Erythroblast (primary cell): ENCODE data around the gene RAD51B.

Source experiments
- GATA1 ChIP-seq: IDR thresholded peaks from 2 replicates; pipeline ENCODE4 v1.6.1; 2011; ENCODE audit warnings: low read depth, mild to moderate bottlenecking, control low read depth, low read length, moderate library complexity
- POLR2A ChIP-seq: IDR thresholded peaks from 2 replicates; pipeline ENCODE4 v1.6.1; 2011; ENCODE audit warnings: mild to moderate bottlenecking, low read length

DNA sequence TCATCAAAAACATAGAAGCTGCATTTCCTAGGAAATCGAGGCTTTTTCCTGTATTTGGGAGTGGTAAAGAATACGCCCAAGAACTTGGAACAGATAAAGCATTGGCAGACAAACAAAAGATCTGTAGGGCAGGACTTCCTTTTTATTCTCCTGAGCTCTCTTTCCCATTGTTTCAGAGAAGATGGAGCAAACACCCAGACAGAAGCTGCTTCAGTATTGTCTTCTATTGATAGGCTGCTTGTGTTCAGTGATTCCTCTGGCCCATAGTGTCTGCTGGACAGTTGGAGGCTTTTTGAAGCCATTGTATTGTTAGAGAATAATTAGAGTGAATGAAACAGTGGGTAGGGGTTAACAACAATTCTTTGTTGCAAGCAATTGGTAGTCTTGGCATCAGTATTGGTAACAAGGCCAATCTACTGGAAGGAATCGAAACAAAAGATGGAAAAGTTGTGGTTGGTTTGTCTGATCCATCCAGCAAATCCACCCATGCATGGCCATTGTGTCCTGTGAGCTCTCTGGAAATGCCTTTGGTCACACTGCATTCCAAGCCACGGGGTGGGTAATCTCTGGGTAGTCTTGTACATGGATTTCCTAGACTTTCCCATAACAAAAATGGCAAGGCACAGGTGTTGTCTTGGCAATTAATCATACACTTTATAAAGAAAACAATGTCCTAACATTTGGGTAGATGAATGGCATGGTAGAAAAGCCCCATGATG, 424.8 kb downstream of the RAD51B start:
- TF ChIP-seq POLR2A (no peak), GATA1 (no peak)
